Ishikawa (cell line): Measurements from ENCODE around the gene TMEM147.

Experiments
- CEBPB ChIP-seq: IDR thresholded peaks from 2 replicates; pipeline ENCODE4 v1.6.1; 2012
- CREB1 ChIP-seq: IDR thresholded peaks from 2 replicates; pipeline ENCODE4 v1.6.1; 2012; ENCODE audit warnings: low read depth
- EGR1 ChIP-seq: IDR thresholded peaks from 2 replicates; pipeline ENCODE4 v1.6.1; 2012
- EP300 ChIP-seq: IDR thresholded peaks from 2 replicates; pipeline ENCODE4 v1.6.1; 2012; ENCODE audit warnings: borderline replicate concordance
- FOXM1 ChIP-seq: IDR thresholded peaks from 2 replicates; pipeline ENCODE4 v1.6.1; 2012; ENCODE audit warnings: low read depth, borderline replicate concordance
- MAX ChIP-seq: IDR thresholded peaks from 2 replicates; pipeline ENCODE4 v1.6.1; 2012
- NFIC ChIP-seq: IDR thresholded peaks from 2 replicates; pipeline ENCODE4 v1.6.1; 2012
- RAD21 ChIP-seq: IDR thresholded peaks from 2 replicates; pipeline ENCODE4 v1.6.1; 2012; ENCODE audit warnings: low read depth
- REST ChIP-seq: IDR thresholded peaks from 2 replicates; pipeline ENCODE4 v1.6.1; 2012; ENCODE audit warnings: low read depth, mild to moderate bottlenecking
- TAF1 ChIP-seq: IDR thresholded peaks from 2 replicates; pipeline ENCODE4 v1.6.1; 2012; ENCODE audit warnings: low read depth, mild to moderate bottlenecking
- TCF12 ChIP-seq: IDR thresholded peaks from 2 replicates; pipeline ENCODE4 v1.6.1; 2012; ENCODE audit warnings: low read depth
- TEAD4 ChIP-seq: IDR thresholded peaks from 2 replicates; pipeline ENCODE4 v1.6.1; 2012
- USF1 ChIP-seq: IDR thresholded peaks from 2 replicates; pipeline ENCODE4 v1.6.1; 2012
- YY1 ChIP-seq: IDR thresholded peaks from 2 replicates; pipeline ENCODE4 v1.6.1; 2012; ENCODE audit warnings: low read depth
- ZBTB7A ChIP-seq: IDR thresholded peaks from 2 replicates; pipeline ENCODE4 v1.6.1; 2012; ENCODE audit warnings: low read depth

Gene TMEM147

GRCh38 chr19:35566738-35567137 lies 21.3 kb downstream of the TMEM147 start:
- 0 out of 2 replicates have a peak, but pooled peaks have one; percentile 5 for TF ChIP-seq CEBPB
- TF ChIP-seq TAF1, result no peak

DNA sequence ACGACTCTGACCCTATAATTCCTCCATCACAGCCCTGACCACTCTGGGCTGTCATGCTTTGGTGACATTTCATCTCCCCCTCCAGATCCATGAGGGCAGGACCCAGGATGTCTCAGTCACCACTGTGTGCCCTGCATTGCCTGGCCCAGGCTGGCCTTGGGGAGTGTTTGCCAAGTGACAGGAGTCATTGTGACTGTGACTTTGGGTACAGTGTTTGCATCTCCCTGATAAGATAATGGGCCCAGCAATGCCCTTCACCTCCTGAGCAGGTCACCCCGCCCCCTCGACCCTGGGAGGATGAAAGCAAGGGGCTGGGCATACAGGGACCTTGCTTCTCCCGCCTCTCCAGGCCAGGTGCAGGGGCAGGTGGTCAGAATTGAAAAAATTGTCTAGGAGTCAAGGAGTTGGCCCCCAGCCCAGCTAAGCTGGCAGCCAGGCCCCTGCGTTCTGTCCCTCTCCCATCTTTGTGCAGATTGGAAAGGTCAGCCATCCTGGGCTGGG lies 23.9 kb downstream of the TMEM147 start:
- no peak for TF ChIP-seq CREB1
- no peak for TF ChIP-seq RAD21

- no peak for TF ChIP-seq TAF1
- TF ChIP-seq NFIC, result no peak
- no peak for TF ChIP-seq EGR1
- no peak for TF ChIP-seq REST
Observed at GRCh38 chr19:35571406-35571965, 26.1 kb downstream of the TMEM147 start.

DNA sequence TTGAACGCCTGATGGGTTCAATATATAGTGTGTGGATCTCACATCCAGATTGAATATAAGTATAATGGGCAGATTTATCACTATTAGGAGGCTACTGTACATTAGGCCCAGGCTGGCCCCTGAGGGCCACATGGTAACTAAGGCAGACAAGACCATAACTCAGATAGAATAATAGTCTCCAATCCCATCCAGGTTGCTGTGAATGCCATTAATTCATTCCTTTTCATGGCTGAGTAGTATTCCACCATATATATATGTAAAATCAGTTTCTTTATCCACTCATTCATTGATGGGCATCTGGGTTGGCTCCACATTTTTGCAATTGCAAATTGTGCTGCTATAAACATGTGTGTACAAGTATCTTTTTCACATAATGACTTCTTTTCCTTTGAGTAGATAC lies 32.5 kb downstream of the TMEM147 start:
- TF ChIP-seq ZBTB7A (no peak), NFIC (no peak), FOXM1 (no peak), REST (no peak), EP300 (no peak), CREB1 (no peak), MAX (no peak), RAD21 (no peak), CEBPB (no peak), TEAD4 (no peak), EGR1 (no peak), TCF12 (no peak), USF1 (no peak), YY1 (no peak), TAF1 (no peak)

DNA sequence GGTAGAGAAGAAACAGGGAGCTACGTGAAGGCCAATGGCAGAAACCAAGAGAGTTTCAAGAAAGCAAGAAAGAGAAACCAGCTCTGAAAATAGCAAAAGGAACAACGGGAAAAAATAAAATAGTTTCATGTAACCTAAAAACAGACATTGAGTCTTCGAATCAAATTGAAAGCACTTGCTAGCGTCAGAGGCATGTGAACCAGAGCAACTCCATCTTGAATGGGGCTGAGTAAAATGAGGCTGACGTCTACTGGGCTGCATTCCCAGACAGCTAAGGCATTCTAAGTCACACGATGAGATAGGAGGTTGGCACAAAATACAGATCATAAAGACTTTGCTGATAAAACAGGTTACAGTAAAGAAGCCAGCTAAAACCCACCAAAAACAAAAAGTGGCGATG lies 33.3 kb downstream of the TMEM147 start:
- TF ChIP-seq TCF12 (no peak), ZBTB7A (no peak), NFIC (no peak), CEBPB (no peak), YY1 (no peak), EGR1 (no peak), TAF1 (no peak), MAX (no peak), RAD21 (no peak), REST (no peak), CREB1 (no peak), FOXM1 (no peak), USF1 (no peak), EP300 (no peak), TEAD4 (no peak)
